Body of pancreas (tissue), 4 donors: ENCODE data around the gene BICRA.

Experiments
- CTCF ChIP-seq, 7 experiments: fragments of 450-650 bp in 4 of 7; fragments of 200-600 bp in 3 of 7; sonication (generic) in 3 of 7; IDR thresholded peaks; one replicate each; pipeline ENCODE4 v1.5.1; 2016 to 2019; ENCODE audit warnings: antibody characterized with exemption in 7 of 7
- POLR2A ChIP-seq, 3 donors: fragments of 450-650 bp; IDR thresholded peaks; one replicate each; pipeline ENCODE4 v1.6.1; 2016; ENCODE audit warnings: antibody characterized with exemption in 3 of 3, mild to moderate bottlenecking in 2 of 3

- TF ChIP-seq CTCF (IDR thresholded peaks at IDR 0.05), result no peak
- TF ChIP-seq POLR2A (IDR thresholded peaks at IDR 0.05), result no peak
Observed at GRCh38 chr19:47589824-47590223, 19.1 kb upstream of the BICRA start.
